Glutamatergic neuron (in vitro differentiated cells): Measurements from ENCODE around the gene SF3B1. TPM values are rescaled to one million over a fixed set of nuclear protein-coding genes. Genes with fewer than 3 reads are reported as not detected.

ENCODE experiments used
- DNase-seq: peaks from one replicate; pipeline ENCODE4 v3.0.0; 2022
- H3K27ac Mint-ChIP-seq: one replicate; pipeline ENCODE4 v1.8.0; 2020; ENCODE audit warnings: mild to moderate bottlenecking, mixed read lengths, inconsistent platforms; ENCODE audit not compliant: unreplicated experiment
- H3K27me3 Mint-ChIP-seq: one replicate; pipeline ENCODE4 v1.8.0; 2020; ENCODE audit warnings: mild to moderate bottlenecking, moderate library complexity, mixed read lengths, inconsistent platforms; ENCODE audit not compliant: unreplicated experiment
- H3K36me3 Mint-ChIP-seq: one replicate; pipeline ENCODE4 v1.8.0; 2020; ENCODE audit warnings: mild to moderate bottlenecking, mixed read lengths, inconsistent platforms; ENCODE audit not compliant: unreplicated experiment
- H3K4me1 Mint-ChIP-seq: one replicate; pipeline ENCODE4 v1.8.0; 2020; ENCODE audit warnings: mild to moderate bottlenecking, low read depth, mixed read lengths, inconsistent platforms; ENCODE audit not compliant: unreplicated experiment
- H3K4me3 Mint-ChIP-seq: one replicate; pipeline ENCODE4 v1.8.0; 2020; ENCODE audit warnings: mild to moderate bottlenecking, mixed read lengths, inconsistent platforms; ENCODE audit not compliant: unreplicated experiment
- H3K9me3 Mint-ChIP-seq: one replicate; pipeline ENCODE4 v1.8.0; 2020; ENCODE audit warnings: mild to moderate bottlenecking, moderate library complexity, mixed read lengths, inconsistent platforms; ENCODE audit not compliant: unreplicated experiment
- total RNA-seq: library from RNA; stranded (reverse); fragmentation: NEBNext Ultra II Directional; extraction: Animal tissue kit (Norgen Biotek cat#: 25700); gene quantifications from one replicate; pipeline ENCODE4 v1.2.1, GENCODE V29; 2021; ENCODE audit not compliant: unreplicated experiment
- TF ChIP-seq, protein P1 (sequence below): fragments of 200-600 bp; sonication (generic); IDR thresholded peaks from one replicate; pipeline ENCODE4 v1.5.0; 2021; ENCODE audit not compliant: partially characterized antibody, unreplicated experiment

The SF3B1 gene
- total RNA-seq, 1 donor from 2014 or later, result 401 TPM

GRCh38 chr2:197368412-197368811 lies 66.4 kb downstream of the SF3B1 start:
- peaks cover 6% of the 10 kb centered on the region for H3K36me3 Mint-ChIP-seq
- TF ChIP-seq, protein P1, sequence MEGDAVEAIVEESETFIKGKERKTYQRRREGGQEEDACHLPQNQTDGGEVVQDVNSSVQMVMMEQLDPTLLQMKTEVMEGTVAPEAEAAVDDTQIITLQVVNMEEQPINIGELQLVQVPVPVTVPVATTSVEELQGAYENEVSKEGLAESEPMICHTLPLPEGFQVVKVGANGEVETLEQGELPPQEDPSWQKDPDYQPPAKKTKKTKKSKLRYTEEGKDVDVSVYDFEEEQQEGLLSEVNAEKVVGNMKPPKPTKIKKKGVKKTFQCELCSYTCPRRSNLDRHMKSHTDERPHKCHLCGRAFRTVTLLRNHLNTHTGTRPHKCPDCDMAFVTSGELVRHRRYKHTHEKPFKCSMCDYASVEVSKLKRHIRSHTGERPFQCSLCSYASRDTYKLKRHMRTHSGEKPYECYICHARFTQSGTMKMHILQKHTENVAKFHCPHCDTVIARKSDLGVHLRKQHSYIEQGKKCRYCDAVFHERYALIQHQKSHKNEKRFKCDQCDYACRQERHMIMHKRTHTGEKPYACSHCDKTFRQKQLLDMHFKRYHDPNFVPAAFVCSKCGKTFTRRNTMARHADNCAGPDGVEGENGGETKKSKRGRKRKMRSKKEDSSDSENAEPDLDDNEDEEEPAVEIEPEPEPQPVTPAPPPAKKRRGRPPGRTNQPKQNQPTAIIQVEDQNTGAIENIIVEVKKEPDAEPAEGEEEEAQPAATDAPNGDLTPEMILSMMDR, result no peak
- H3K9me3 Mint-ChIP-seq, result no peaks in the 10 kb centered on the region

GRCh38 chr2:197363998-197364397 lies 70.8 kb downstream of the SF3B1 start:
- DNase-seq, result no peak
- no peak overlapping the region for H3K4me3 Mint-ChIP-seq
- H3K9me3 Mint-ChIP-seq, result no peaks in the 10 kb centered on the region
- H3K27ac Mint-ChIP-seq, result no peak overlapping the region
- TF ChIP-seq, protein P1, result no peak
- H3K36me3 Mint-ChIP-seq, result no peaks in the 10 kb centered on the region
- no peaks in the 10 kb centered on the region for H3K27me3 Mint-ChIP-seq
- H3K4me1 Mint-ChIP-seq, result no peaks in the 10 kb centered on the region

More at GRCh38 chr2:197368412-197368811, 66.4 kb downstream of the SF3B1 start:
- Mint-ChIP-seq H3K4me3 (no peak overlapping the region), H3K27me3 (peaks cover 2% of the 10 kb centered on the region), H3K4me1 (no peaks in the 10 kb centered on the region), H3K27ac (no peak overlapping the region)
- no peak for DNase-seq

- TF ChIP-seq, protein P1, result no peak
- H3K4me1 Mint-ChIP-seq, result no peaks in the 10 kb centered on the region
- no peak overlapping the region for H3K27ac Mint-ChIP-seq
- H3K36me3 Mint-ChIP-seq, result no peaks in the 10 kb centered on the region
- no peaks in the 10 kb centered on the region for H3K9me3 Mint-ChIP-seq
- DNase-seq, result no peak
- H3K27me3 Mint-ChIP-seq, result peaks cover 5% of the 10 kb centered on the region
- H3K4me3 Mint-ChIP-seq, result no peak overlapping the region
Measured at GRCh38 chr2:197360744-197361156, 74.1 kb downstream of the SF3B1 start.

GRCh38 chr2:197359859-197360258 lies 75.0 kb downstream of the SF3B1 start:
- DNase-seq, result no peak
- Mint-ChIP-seq H3K27ac (no peak overlapping the region), H3K4me3 (no peak overlapping the region), H3K9me3 (no peaks in the 10 kb centered on the region), H3K4me1 (no peaks in the 10 kb centered on the region), H3K27me3 (peaks cover 5% of the 10 kb centered on the region), H3K36me3 (no peaks in the 10 kb centered on the region)
- TF ChIP-seq, protein P1, result no peak

- peaks cover 5% of the 10 kb centered on the region for H3K27me3 Mint-ChIP-seq
- no peak overlapping the region for H3K4me3 Mint-ChIP-seq
- no peak overlapping the region for H3K27ac Mint-ChIP-seq
- no peaks in the 10 kb centered on the region for H3K9me3 Mint-ChIP-seq
- no peaks in the 10 kb centered on the region for H3K4me1 Mint-ChIP-seq
- H3K36me3 Mint-ChIP-seq, result no peaks in the 10 kb centered on the region
- TF ChIP-seq, protein P1, result no peak
- no peak for DNase-seq
Measured at GRCh38 chr2:197358931-197359330, 75.9 kb downstream of the SF3B1 start.
